HG03135 (cell line): ENCODE measurements around the gene PSMB7.

Experiments
- ATAC-seq: cut with Tn5 transposase; IDR thresholded peaks from one replicate; pipeline ENCODE4 v1.9.1; 2021; ENCODE audit warnings: mild to moderate bottlenecking, moderate library complexity; ENCODE audit not compliant: unreplicated experiment

PSMB7 gene

DNA sequence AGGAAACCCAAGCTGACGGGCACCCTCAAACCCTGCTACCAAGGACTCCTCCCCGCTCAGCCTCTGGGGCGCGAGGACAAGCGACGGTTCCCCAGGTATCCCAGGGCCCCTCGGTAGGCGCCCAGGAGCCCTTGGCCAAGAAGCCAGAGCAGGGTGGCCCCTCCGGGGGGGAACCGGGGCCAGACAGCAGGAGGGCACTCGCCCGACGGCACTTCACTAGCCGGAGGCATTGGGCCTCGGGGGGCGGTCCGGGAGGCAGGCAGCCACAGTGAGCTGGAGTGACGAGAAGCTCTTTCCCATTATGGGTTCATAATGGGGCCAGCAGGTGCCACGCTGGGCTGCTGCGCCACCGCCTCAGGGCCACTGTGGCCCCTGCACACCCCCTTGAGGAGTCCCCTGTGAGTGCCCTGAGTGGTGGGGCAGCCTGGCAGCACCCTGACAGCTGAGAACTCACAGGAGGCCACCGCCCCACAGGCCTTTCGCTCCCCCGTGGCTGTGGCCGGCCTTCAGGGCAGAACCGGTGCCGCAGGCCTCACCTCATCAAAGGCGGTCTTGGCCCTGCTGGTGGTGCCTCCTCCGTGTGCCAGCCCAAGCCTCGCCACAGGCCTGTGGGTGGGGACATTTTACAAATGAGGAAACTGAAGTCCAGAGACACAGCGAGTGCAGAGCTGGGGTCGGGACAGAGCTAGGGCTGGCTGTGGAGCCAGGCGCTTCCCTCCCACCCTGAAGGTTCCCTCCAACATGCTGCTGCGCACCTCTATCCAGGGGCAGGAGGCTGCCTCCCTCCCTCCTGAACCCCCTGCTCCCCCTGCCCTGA is 68.7 kb downstream of the PSMB7 start:
- no peak for ATAC-seq

DNA sequence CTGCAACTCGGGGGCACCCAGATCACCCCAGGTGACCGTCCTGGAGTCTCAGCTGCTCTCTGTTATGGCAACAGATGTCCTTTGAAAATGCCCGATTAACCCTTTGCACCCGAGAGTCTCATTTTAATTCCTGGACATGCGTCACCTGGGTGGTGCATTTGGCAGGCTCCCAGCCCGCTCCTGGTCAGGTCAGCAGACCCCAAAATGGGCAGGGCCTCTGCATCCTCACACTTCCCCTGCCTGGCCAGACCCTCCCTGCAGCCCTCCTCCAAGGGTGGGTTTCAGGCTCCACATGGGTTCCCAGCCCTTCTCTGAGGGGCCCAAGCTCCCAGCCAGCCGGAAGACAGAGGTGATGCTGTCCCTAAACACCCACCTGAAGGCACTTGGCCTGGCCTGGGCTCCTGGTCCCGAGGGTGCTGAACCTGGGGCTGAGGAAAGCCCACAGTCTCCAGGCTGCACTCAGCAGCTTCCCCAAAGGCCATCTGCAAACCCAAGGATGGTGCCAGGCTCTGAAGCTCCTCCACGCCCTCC is 69.4 kb downstream of the PSMB7 start:
- ATAC-seq, result no peak

DNA sequence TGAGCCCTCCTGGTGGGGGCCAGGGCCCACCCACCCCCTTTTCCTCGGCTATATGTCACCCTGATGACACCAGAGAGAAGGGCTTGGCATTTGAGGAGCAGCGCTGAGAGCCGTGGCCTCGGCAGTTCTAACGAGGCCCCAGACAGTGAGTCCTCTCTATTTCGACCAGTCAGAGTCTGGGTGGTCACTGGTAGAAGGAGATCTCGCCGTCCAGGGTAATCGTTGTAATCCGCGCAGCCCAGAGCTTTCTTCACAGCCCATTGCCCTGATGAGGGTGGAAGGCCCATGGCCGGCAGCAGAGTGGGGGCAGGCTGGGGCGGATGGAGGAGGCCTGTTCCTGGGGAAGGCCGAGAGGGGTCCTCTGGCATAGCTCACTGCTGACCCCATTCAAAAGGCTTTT is 70.2 kb downstream of the PSMB7 start:
- ATAC-seq, result no peak

DNA sequence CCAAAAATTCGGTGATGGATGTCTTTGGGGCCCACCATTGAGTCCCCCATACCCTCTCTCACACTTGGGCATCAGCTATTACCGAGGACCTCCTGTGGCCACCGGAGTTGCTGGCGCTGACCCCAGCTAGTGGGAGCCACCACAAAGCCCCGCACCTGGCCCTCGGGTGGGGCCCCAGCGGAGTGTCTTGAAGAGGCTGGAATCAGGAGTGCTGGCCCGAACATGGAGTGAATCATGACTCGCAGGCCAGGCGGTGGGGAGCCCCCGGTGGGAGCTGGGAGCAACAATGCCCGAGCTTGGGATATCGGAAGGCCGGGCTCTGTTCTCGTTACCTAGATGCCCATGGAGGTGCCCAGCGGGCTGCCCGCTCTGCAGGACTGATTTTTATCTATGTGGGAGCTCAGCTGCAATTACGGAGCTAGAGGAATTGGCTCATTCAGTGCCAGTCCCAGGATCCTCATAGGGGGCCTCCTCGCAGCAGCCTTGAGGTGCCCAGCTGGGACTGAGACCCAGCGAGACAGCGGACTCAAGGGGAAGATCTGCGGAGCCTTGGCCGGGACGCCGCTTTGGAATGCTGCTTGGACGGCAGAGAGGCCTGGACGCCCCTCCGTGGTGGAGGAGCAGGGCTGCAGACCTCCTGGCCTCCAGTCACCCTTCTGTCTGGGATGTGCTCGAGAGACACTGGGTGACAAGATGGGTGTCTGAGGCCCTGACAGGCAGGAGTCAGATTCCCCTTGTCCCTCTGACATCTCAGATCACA is 70.8 kb downstream of the PSMB7 start:
- ATAC-seq, result no peak

DNA sequence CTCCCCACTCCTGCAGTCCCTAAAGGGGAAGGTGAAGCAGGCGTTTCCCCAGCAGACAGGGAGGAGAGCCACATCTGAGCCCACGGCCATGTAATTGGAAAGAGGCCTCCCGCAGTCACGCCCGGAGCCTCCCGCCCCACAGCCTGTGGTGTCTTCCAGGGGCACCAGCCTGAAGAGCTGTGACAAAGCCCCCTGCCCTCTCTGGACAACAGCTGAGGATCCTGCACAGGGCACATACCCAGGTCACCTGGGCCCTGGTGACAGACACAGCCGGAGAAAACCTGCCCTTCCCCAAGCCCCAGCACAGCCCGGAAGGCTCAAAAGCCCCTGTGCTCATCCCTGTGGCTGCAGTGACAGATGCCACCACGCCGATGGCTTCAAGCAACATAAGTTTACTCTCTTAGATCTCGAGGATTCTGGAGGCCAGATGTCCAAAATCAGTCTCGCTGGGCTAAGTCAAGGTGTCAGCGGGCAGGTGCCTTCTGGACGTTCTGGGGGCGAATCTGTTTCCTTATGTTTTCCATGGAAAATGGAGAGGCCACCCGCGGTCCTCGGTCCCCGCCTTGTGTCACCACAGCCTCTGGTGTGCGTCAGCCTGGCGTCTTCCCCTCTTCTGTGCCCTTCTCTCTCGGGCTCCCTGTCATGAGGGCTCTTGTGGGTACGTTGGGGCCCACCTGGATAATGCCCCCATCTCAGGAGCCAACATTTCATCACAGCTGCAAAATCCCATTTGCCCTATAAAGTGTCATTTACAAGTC is 71.5 kb downstream of the PSMB7 start:
- no peak for ATAC-seq

DNA sequence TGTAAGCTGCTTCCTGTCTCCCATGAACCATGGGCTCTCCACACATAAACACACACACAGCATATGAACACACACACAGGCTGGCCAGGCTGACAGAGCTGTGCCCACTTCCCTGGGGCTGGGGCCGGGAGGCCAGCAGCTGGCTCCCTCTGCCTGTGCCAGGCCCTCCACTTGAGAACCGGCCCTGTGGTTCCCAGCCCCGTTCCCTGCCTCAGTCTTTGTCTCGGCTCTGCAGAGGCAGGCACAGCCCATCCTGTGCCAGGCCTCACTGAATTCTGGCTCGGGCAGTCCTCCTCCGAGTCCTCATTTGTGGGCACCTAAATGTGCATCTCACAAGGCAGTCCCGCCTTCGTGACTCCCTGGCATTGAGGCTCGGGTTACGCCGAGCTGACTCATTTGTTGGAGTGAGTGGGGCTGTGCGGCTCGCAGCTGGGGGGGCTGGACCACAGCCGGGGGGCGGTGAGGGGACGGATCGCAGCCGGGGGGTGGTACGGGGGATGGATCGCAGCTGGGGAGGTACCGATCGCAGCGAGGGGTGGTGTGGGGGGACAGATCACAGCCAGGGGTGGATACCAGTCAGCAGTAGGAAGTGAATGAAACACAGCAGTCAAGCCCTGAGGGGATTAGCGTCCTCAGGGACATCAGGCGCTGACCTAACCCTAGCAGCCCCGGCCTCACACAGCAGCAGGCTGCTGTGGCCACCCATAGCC is 72.3 kb downstream of the PSMB7 start:
- ATAC-seq, result no peak

DNA sequence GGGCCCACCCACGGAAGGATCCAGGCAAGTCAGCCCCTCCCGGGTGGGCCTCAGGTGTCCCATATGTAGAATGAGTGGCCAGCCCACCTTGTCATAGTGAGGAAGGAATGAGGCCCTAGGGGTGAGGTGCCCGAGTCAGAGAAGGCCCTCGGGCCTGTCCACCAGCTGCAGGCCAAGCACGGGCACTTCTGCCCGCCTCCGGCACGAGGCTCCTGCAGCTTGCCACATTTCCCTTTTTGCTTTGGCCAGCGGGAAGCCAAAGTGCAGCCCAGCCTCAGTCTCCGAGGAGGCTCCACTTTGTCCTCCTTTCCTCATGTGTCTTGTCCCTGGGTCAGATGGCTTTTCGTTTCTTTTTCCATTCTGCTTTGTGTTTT is 72.9 kb downstream of the PSMB7 start:
- no peak for ATAC-seq

DNA sequence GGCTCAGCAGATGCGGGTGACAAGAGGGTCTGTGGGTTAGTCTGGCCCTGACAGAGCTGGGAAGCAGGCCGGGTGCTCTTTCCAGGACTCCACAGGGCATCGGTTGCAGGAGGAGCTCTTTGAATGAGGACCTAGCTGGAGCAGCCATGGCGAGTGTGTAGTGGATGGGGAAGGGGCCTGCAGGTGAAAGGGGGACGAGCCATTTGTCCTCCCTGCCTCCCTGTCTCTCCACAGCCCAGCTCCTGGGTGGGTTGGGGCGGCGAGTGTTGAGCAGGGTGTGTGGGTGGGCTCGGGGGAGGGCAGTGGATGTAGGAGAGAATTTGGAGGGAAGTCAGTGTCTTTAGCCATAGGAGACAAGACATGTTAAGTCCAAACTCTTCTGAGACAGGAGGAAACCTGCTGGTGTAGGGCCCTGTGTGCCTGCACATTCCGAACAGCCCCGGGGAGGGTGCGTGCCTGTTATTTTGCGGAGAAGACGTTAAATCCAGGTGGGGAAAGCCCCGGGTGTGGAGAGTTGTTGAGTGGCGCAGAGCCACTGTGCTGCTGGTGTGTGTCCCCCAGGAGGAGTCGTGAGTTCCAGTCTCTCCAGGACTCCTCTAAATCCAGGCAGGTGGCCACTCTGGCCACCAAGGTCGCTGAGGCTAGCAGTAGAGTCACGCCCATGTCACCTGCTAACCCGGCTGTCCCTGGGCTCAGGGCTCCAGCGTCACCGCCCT is 73.6 kb downstream of the PSMB7 start:
- no peak for ATAC-seq

DNA sequence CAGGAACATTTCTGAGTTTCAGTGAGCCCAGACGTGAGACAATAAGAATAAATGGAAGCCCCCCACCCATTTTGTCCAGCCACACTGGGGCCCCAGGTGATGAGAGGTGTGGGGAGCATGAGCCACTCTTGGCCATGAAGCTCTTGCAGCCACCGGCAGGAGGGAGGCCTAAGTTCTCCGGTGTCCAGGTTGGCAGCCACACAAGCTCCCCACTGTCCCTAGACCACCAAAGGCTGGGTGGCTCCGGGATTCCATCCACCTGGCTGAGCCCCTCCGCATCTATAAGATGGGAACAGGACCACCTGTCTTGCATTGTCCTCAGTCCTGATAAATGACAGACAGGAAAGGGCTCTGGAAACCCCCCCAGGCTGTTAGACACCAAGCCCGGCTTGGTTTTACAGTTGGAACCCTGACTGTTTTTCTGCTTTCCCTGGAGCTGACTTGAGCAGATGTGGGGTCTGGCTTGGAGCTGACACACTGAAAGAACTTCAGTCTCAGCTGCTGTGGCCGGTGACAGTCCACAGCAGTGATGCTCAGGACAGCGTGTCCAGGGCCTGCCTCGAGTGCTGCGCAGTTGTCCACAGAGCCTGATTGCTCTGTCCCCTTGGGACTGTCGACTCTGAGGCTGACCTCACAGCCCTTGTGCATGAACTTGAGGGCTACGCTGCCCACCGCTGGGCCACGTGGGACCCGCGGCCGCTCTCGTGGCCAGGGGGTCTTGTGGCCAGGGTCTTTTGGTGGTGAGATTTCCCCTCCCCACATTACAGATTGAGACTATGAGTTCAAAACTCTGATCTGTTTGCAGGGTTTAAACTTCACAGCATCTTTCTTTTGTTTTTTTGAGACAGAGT is 74.8 kb downstream of the PSMB7 start:
- ATAC-seq, result no peak

DNA sequence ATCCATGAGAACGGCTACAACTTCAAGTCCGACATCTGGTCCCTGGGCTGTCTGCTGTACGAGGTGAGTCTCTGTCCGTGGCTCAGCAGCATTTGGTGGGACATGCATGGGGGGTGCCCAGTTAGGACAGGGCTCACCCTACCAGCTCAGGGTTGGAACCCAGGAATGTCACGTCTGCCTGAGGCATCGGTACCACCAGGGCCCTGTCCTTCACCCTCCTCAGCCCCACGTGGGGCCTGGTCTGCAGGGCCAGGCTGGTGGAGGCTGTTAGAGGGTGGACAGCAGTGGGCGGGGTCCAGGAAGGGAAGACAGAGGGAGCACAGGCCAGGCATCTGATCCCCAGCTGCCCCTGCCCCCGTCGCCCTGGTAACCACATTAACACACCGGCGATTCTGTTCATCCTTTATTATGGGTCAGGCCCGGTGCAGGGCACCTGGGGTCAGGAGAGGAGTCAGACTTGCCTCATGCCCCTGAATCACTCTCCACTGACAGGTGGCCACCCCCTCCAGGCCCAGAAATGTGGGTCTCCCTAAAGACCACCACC is 75.6 kb downstream of the PSMB7 start:
- no peak for ATAC-seq

DNA sequence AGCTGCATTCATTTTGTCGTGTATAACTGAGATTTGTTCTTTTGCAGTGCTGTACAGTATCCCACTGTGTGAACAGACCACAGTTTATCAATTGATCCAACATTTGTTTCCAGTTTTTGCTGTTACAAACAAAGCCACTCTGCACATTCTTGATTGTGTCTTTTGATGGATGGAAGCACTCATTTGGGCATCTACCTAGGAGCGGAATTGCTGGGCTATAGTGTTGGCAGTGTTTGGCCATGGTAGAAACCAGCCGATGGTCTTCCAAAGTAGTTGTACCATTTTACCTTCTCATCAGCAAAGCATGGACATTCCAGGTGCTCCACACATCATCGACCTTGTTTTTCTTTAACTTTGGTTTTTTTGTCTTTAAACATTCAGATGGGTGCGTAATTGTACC is 77.7 kb downstream of the PSMB7 start:
- no peak for ATAC-seq

DNA sequence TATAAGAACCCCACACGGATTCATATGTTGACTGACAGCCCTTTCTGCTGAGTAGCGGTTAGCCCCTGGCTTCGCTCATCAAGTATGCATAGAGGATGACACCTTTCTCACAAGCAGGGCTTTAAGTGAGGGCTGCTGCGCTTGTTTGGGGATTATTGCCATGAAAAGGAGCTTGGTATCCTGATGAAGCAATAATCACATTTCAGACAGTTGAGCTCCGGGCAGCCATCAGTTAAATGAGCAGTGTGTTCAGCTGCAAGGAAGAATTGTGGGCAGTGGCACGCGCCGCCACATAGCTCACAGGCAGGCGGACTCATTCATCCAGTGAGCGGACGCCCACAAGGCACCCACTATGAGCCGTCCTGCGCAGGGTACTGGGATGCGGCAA is 79.9 kb downstream of the PSMB7 start:
- ATAC-seq, result no peak

DNA sequence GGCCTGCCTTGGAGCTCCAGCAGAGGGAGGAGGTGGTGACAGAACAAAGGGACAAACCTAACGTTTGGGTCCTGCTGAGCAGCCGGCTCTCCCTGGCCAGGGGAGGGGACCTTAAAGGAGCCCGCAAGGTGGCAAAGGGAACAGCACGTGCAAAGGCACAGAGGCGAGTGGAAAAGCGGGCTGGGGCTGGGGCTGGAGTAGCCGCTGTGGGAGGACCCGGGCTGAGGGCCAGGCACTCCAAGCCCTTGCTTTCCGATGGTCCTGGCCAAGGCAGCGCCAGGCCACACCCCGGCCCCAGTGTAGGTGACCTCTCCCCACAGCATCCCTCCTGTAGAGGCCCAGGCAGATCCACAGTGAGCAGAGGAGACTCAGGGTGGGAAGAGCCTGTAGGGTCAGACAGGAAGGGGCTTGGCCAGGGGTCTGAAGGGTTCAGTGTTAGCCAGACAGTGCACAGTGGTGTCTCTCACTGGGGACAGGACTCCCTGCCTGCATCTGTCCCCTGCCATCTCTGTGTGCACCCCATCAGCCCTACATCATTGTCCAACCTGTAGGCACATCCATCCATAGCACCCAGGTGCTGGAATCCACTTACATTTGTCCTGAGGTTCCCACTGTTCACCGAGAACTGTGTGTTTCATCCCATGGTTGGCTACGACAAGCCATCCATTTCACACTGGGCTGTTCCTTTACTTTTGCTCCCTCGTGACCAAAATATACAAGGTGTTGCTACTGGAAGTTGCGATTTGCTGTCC is 80.5 kb downstream of the PSMB7 start:
- ATAC-seq, result no peak

DNA sequence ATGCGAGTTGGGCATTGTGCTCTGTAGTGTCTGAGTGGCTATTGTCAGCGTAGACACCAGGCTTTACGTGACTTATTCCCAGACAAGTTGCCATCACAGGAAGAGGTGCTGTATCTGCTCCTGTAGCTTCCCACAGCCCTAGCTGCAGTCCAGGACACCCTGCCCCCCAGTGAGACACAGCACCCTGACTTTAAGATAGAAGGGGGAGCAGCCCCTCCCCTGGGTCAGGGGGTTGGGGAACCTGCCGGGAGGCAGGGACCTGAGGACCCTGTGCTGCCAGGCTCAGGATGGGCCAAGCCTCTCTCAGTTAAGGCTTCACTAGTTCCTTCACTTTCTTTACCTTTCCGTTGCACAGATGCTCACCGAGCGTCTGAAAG is 82.1 kb downstream of the PSMB7 start:
- no peak for ATAC-seq

DNA sequence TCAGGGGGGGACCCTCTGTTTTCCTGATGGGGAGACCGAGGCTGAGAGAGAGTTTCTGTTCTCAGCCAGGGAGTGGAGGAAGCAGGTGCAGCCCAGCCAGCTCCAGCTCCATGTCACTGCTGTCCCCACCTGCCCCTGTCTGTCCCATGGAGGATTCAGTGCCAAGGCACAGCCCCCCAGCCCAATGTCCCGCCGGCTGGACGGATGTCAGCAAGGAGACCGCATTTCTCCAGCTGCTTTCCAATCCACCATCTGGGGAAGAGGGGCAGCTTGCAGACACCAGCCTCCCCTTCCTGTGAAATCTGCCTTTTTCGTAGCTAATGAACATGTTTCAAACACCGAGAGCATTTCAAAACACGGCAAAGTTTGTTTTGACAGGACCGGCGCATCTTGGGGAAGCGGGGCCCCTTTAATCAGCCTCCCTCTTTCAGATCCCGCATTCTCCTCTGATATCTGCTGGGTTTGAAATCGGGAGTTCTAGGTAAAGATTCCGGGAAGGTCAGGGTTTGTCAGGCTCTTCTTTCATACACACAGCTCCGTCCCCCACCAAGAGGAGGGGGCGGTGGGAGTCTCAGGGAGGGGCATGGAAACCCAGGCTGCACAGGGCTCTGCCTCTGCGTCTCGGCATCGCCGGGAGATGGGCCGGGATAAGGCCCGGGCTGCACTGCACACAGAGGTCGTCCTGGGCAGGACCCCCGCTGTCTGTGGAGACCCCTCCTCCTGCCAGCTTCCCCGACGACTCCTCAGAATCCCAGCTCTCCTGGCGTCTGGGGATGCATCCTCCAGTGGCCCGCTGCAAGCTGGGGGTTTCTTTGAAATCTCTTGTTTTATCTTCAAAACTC is 82.7 kb downstream of the PSMB7 start:
- no peak for ATAC-seq

DNA sequence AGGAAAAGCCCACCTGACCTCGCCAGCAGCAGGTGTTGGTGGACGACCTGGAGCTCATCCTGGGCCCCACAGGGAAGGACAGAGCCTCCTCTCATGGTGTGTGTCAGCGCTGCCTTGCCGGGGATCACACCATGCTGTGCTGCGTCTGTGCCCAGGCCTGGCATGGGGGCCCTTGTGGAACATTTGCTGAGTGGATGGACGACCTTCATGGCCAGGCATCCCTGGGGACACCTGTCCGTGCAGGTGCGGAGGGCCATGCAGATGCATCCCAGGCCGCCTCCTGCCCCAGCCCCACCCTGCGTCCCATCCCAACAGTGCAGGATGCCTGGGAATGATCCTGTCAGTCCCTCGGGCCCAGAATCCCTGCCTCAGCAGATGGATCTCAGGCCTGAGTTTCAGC is 83.7 kb downstream of the PSMB7 start:
- ATAC-seq, result no peak

DNA sequence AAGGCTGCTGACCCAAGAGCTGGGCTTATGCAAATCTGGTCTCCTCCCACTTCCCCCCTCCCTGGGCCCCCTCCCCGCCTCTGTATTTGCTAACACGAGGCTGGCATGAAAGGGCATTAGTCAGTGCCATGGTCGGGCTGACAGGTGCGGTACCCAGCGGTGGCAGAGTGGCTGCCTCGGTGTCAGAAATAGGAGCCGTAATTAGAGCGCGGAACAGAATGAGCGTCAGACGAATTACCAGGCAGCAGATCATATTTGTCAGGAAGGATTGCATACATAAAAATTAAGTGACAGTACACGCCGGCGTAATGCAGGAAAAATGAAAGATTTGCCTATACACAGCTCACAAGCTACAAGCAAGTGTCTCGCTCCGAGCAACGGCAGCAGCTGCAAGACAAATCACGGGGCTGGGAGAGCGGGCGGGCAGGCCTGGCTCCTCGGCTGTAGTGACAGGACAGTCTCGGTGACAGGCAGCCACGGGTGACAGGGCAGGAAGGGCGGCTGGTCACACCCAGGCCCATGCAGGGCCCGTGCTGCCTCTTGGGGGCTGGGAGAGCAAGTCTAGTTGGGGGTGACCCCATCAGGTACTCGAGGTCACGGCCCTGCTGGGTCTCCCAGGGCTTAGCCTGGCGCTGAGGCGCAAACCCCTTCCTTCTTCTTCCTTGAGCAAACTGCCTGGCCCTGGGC is 85.1 kb downstream of the PSMB7 start:
- no peak for ATAC-seq
